HG03139 (cell line): ENCODE measurements around the gene PTPRE.

Experiments used
- ATAC-seq: cut with Tn5 transposase; IDR thresholded peaks from one replicate; pipeline ENCODE4 v1.9.1; 2021; ENCODE audit not compliant: unreplicated experiment

The PTPRE gene

DNA sequence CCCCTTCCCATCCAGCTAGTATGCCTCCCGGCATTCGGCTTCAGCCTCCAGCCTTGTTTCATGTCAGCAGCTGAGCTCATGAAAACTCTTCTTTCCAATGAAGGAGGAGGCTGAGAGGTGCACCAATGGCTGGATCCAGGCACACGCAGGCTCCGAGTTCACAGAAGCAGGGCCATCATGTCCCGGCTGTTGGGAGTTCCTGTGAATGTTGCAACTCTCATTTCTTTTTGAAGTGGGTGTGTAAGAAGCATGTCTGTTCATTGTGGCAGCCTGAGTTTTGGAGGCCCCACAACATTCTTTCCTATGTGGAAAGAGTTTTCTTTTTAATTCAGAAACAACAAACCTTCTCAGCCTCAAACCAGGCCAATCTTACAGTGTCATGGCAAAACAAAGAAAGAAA is 89.7 kb downstream of the PTPRE start:
- ATAC-seq = no peak

DNA sequence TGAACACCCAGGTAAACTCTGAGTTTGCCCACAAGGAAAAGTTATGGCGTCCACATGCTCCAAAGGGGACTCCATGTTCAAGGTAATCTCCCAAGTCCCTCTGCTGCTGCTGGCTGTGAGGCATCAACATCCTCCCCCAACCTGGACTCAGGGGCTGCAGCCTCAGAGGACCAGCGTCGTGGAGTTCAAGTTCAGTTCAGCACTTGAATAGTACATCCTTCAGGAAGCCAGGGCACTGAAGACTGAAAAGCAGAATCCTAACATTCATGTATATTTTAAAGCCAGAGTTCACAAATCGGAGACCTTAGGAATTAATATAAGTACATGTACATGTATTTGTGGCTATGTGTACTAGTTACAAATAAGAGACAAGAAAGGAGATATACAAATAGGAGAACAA is 90.4 kb downstream of the PTPRE start:
- ATAC-seq = no peak

DNA sequence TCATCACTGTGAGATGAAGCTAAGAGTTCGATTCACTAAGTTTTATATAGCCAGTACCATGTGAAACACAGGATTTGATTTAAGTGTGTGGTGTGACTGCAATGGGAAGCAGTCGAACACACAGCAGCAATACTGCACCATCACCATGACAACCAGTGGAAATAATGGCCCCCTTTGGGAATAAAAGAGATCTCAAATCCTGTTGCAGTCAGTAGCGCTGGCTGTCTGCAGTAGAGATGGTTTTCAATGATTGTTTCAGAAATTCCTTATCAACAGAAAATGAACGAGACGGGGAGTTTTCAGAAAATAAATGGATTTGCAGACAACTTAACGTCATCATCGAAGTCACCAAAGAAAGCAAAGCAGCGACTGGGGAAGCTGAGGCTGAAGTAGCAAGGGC is 91.0 kb downstream of the PTPRE start:
- ATAC-seq = no peak

DNA sequence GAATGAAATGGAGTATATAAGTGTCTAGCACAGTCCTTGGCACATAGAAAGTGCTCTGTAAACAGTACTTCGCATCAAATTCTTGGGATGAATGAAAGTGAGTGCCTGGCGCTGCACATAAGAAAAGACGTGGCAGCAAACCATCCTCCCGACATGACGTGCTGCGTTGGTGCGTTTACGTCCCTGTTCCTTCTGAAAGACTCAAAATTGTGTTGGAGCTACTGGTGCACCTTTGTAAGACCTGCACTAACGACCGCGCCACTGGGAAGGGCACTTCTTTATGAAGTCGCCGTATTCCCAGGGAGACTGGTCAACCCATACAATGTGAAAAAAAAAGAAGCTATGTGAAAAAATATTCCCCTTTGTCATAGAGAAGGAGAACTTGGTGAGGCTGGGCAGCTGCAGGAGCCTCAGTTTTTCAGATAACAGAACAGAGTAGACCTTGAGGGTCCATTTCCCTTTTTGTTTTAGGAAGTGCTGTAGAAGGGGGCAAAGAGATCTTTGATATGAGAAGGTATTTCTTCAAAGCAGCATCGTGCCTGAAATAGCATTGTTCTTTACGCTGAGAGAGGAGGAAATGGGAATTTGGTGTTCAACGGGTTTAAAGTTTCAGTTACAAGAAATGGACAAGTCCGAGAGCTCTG is 91.7 kb downstream of the PTPRE start:
- ATAC-seq = no peak

DNA sequence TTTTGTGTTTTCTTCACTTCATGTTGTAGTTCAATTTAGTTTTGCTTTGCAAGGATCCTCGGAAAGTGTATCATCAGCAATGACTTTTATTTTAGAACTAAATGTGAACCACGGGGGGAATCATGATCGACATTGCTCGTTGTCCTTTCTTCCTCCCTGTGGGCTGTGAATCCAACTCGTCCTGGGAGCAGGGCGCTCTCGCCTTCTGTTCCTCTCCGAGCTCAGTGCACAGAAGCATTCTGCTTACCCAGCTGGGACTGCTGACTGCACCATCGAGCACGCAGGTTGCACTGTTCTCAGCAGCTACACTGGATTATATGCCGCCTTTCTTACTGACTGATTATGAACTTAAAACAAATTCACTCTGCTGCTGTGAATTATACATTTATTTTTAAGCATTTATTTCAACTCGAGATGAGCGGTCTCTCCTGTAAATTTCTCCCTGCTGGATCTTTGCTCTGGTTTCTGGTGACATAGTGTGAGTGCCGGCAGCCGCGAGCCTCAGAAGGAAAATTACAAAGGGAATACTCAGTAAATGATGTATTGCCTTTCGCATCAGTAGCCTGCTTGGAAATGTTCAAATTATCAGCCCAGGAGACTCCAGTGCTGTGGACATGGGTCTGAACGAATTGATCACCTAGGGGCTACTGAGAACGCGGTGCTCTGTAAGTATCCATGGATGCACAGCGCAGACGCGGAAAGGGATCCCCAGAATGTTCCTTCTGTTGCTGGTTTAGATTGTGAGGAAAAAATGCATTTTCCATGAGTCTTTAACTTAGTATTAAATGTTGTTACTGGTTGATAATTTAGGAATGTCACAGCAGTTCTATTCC is 92.6 kb downstream of the PTPRE start:
- no peak for ATAC-seq

DNA sequence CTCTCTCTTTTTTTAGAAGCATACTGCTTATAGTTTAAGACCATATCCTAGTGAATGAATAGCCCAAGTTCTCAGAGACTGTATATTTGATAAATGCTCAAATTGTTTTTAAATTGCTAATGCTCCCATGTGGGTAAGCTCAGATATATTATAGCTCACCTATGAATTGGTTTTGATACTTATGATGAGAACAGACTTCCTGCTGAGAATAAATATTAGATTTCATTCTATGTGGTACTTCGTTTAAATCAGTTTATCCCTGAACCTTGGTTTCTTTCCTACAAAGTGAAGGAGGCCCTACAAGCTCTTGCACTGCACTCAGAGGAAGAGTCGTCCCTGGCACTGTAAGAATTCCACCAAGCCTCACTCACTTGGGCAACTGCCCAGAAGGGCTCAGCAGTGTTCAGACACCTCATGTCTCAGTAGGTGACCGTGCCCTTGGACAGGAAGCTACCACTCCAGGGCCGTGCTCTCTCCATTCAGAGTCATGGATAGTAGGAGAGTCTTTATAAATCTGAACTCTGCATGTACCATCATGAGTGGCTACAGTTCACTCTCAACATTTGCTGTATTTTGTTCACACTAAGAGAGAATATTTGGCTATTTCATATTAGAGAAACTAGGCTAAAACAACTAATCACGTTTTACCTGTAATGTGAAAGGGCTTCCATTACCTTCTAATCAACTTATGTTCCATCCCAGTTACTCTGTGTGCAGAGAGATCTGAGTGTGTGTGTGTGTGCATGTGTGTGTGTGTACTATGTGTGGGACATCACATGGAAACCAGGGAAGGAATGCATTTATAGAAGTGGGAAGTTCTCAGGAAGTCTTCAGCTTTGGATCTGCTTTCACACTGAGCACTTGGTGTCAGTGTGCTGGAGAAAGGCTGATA is 93.8 kb downstream of the PTPRE start:
- ATAC-seq = no peak

DNA sequence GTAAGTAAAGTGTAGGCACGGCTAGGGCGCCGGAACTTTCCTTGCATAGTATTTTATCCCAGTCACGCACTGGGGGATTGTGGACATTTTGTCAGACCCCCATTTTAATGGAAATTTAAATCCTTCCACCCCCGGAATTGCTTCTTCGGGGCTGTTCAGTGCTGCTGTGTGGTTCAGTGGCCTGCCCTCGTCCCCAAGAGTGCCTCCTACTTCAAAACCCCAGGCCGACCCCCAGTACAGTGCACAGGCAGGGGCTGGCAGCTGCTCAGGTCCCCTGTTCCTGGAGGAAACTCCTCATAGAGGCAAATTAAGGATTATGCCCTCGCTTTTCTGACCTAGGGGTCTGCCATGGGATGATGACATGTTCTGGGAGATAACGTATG is 94.5 kb downstream of the PTPRE start:
- no peak for ATAC-seq

DNA sequence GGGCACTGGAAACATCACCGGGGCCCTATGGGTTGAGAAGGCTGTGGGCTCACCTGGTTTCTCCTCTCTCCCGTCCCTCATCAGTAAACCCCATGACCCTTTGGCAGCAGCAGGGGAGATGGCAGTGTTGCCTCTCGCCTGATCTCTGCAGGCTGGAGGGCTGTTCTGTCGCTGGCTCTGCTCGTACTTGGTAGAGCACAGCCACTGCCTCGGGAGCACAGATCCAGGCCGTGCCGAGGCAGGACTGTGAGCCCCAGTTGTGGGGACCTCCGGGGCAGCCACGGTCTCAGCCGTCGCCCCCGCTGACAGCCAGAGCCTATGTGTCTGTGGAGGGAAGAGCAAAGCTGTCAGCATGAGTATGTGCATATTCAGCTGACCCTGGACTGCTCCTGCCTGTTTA is 94.9 kb downstream of the PTPRE start:
- no peak for ATAC-seq

DNA sequence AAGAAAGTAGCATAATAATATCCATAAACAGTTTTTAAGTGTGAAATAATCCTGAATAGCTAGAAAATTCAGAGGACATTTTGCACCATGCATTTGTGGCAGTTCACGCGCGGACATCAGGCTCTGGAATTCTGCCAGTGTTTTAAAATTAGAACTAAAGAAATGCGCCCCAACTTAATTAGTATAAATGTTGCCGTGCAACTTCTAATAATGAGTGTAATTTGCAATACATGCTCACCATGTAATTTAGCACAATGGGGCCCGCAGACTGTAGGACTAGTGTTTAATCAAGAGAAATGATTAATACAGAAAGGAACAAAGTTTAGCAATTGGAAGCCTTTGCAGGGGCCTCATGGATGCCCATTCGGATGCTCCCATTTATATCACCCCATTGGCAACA is 96.6 kb downstream of the PTPRE start:
- ATAC-seq = no peak

DNA sequence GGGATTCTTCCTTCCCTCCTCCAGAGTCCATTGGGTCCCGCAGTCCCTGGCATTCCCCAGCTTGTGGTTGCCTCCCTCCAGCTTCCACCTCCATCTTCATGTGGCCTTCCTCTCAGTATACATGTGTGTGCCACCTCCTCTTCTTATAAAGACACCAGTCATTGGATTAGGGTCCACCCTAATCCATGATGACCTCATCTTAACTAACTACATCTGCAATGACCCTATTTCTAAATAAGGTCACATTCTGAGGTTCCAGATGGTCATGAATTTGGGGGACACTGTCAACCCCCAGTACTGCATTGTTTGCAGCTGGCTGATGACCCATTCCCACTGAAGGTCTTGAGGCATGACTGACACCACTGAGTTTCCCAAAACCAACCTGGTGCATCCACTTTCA is 99.0 kb downstream of the PTPRE start:
- ATAC-seq = no peak

DNA sequence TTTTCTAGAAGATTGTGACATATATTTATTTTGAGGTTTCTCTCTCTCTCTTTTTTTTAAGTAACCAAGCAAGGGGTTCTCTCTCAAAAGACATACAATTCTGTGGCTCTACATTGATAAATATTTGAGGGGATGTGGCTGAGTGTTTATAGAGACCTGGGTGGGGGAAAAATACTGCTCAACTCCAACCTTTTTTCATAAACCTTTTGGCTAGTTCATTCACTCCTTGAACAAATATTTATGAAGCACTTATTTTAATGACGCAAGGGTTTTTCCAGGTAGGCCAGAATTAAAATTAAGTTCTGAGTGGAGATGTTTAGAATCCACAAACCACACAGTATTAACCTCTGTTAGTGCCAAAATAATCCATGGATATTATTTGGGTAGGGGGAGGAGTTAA is 100.2 kb downstream of the PTPRE start:
- ATAC-seq = no peak

DNA sequence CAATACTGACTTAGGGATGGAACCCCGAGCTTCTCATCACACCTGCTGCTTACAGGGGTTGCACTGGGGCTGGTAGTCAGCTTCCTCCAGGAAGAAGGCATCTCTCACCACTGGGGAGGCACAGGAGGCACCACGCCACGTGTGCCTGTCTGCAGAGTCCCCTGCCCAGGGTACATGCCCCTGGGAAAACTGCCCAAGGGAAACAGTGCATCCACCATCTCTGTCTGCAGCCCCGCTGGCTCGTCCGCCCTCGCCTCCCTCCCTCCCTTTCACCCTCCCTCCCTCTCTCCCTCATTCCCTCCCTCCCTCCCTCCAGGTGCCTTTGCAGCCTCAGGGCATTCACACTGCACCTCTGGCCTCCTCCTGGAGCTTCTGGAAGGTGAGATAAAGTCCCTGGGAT is 101.1 kb downstream of the PTPRE start:
- ATAC-seq = no peak

DNA sequence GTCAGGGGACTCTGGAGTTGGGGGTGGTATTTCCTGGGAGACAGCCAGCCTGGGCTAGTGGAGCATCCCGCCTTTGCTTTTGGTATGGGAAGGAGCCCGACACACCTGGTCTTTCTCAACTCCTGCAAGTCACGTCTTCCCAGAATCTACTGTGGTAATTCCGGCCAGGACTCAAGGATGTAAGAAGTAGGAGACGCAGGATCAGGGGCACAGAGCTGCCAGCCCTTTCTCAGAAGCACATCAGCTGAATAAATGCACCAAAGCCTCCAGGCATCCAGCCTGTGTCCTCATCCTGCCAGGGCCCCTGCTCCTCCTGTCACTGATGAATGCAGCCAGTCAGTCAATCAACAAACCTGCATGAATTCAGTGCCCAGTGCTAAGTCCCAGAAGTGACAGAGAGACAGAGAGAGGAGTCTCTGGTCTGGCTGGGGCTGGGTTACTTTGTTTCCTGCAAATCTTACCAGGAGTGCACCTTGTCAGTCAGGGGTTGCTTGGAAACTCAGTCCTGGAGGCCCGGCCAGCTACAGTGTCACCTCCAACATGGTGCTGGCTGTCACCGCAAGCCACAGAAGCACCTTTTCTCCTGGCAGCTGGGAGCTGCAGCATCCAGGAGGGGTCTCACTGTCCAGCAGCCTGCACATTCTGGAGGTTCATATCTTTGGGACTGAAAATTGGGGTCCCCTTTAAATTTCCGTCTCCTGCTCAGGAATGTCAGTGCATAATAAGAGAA is 101.8 kb downstream of the PTPRE start:
- ATAC-seq = no peak

DNA sequence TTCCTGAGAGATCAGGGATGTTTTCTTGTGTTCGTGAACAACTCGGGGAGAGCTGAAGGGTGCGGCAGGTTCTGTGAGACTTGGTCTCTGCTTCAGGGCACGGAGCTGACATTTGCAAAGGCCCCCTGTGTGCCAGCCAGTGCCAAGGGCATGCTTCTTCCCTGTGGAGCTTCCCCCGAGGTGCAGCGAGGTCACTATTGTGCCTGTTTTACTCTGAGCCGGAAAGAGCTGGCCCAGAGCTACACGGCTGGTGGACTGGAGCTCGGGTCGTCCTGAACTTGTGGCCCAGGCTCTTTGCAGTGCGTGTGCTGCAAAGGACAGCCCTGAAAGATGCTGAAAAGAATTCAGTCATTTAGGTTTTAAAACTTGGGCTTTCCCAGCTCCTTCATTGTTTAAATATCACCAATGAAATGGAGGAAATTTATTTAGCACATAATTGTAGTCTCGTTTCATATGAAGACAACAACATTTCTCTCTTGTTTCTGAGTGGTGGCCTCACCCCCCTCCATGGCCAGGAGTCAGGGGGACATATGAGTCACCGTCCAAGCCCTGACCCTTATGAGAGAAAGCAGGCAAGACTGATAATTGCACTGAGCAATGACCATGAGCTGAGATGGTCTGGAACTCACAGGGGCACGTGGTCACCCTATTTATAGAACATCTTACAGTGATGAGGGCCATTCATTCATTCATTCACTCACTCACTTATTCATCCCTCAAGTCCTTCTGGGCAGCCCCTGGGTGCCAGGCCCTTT is 102.6 kb downstream of the PTPRE start:
- no peak for ATAC-seq

DNA sequence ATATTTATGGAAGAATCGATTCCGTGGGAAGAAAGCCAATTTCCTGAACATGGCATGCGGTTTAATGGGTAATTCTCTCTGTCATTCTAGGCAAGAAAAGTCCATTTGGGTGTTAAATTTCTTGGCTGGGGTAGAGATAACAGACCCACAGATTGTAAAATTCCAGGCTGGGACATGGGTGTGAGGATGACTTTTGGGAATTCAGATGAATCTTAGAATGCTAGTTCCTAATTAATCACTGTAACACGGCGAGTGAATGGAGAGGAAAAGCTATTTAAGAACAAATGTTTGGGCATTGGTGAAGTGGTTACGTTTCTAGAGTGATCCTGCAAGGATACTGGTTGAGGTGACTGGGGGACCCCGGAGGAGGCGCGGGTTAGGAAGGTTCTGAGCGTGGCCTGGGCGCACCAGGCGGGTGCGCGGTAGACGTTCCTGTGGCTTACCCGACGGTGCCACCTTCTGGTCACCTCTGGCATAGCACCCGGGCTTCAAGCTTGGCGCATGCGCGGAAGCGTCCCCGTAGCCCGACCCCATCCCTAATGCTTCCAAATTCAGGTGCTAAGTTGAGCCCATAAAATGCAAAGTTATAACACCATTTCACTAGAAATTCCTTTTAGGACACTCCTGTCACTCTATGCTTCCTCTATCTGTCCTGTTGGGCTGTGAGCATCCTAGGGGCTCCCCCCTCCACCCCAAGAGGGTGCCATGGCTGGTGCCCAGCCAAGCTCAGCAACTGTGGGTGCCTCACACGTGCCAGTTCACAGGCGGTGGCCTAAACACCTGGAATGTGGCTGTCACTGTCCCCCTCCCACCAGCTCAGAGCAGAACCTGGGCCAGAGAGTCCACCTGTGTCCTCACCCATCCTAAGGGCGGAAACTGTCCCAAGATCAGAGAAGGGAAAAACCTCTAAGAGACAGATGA is 104.4 kb downstream of the PTPRE start:
- peak; percentile 91 for ATAC-seq

DNA sequence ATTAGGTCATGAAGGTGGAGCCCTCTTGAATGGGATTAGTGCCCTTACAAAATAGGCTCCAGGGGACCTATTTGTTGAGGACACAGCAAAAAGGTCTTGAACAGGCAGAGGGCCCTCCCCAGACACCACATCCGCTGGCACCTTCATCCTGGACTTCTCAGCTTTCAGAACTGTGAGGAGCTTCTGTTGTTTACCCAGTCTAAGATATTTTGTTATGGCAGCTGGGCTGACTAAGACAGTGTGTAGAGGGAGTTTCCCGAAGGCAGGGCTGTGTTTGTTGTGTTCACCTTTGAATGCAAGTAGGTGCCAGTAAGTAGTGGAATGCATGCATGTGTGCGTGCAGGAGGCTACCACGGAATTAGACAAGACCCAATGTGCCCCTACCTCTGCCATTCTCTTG is 106.7 kb downstream of the PTPRE start:
- ATAC-seq = no peak

DNA sequence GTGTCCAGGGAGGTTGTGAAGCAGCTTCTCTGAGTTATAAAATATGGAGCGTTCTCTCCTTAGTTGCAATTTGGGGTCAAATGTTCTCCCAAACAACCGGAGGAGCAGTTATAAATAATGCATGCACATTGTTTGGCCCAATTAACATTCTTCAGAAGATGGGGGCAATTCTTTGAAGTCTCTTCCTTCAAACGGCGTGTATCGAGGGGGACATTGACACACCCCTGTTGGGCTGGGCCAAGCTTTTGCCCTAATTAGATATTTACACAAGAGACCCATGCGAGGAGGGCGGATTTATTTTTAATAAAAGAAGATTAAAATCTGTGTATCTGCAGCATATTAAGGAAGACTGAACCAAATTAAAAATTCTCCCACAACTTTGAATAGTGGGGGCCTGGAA is 107.3 kb downstream of the PTPRE start:
- ATAC-seq = no peak

DNA sequence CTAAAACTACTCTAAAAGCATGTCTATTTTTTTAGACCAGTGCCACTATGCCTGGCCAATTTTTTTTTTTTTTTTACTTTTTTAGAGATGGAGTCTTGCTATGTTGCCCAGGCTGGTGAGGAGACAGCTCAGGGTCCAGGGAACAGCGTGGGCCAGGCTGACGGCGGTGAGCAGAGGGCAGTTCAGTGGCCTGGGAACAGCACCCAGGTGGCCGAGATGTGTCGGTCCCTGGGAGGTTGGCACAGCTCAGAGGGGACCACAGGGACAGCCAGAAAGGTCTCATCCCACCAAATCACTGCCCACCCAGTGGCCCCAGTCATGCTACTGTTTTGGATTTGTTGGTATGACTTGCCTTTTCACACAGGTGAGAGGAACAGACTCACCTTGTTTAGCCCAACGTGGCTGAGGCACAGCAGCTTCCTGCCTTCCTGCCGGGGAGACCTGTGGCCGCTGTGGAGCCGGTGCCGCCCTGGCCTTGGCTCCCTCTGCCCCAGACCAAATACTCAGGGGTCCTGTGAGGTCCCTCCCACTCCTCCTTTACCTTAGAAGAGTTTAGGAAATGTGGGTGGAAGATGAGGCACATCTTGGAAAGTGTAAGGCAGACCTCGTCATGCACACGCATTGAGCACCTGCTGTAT is 109.6 kb downstream of the PTPRE start:
- ATAC-seq = no peak

DNA sequence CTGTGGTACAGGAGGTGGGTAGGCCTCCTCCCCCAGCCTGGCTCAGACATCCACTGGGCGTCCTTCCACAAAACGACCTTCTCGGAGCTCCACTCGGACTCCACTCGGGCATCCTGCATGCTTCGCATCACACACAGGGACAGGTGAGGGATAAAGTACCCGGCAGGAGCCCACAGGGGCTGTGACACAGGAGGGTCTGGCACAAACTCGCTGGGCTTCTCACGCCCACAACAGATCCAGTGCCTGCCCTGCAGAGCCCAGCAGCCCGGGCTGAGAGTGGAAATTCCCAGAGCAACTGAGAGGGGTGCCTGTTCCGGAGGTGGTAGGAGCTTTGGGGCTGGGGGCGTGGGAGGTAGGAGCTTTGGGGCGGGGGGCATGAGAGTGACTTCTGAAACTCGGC is 110.9 kb downstream of the PTPRE start:
- no peak for ATAC-seq
